HuH-7.5 (cell line): ENCODE data around the gene ENPP3.

Experiments used
- DNase-seq: peaks from one replicate; pipeline ENCODE4 v3.0.0; 2011; ENCODE audit warnings: low spot score

ENPP3 gene

GRCh38 chr6:131642987-131643611 is 6.0 kb downstream of the ENPP3 start:
- DNase-seq = no peak

GRCh38 chr6:131643855-131644460 is 6.9 kb downstream of the ENPP3 start:
- DNase-seq = no peak

DNA sequence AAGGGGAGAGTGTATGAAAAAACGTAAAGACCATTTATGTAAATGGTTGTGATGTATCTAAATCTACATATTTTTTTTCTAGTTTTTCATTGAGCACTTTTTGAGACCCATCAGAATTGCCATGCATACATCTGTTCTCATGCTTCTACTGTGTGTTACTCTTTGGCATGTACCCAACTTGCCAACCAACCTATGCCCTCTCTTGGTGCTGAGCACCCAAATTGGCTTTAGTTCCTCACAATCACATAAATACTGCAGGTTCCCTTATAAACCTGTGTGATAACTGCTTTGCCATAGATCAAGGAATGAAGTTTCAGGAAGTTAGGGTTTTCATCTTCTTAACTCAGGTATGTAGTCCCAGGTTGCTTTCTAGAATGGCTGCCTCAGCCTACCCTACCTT is 7.8 kb downstream of the ENPP3 start:
- no peak for DNase-seq

DNA sequence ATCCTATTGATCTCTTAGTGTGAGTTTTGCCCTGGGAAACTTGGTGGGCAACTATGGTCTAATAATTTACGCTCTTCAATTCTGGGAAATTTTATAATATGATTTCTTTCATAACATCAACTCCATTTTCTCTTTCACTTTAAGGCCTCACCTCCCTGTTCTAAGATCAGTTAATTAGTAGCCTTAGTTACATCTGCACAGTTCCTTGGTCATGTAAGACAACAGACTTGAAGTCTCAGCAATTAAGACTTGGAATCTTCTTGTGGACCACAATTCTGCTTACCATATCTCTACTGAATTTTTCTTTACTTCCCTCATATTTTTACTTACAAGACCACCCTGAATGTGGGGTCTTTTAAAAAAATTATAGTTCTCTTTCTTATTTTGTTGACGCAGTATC is 8.7 kb downstream of the ENPP3 start:
- no peak for DNase-seq

DNA sequence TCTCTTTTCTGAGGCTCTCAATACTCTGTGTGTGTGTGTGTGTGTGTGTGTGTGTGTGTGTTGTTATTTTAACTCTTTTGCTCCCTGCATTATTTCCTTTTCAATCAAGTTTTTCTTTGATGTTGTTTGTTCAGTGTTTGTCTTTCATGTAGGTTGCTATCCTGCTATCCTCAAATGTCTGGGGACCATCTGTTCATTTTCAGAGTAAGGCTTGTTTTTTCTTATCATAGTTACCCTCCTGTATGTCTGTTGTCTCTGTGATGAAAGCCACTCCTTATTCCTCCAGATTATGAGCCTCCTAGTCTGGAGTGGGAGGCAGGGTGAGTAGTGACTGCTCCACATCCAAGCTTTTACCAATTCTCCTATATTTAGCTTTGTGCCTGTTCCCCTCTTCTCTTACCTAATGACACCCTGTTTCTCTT is 9.2 kb downstream of the ENPP3 start:
- no peak for DNase-seq

DNA sequence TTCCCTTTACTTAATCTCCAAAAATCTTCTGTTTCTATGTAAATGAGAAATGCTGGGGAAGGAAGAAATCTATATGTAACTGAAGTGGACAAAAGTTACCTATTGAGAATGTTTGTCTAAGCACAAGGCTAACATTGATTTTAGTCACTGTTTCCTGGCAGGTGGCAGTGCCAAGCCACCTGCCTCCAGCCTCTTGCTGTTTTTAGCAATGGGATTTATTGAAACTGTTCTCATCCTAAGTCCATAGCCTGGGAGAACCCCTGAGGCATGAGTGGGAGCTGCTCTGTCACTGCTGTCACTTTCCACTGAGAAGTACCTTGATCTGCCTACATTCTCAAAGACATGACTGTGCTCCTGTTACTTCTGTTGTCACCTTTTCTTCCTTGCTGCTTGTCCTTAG is 14.7 kb downstream of the ENPP3 start:
- DNase-seq = no peak

GRCh38 chr6:131652472-131652871 is 15.4 kb downstream of the ENPP3 start:
- DNase-seq = no peak

DNA sequence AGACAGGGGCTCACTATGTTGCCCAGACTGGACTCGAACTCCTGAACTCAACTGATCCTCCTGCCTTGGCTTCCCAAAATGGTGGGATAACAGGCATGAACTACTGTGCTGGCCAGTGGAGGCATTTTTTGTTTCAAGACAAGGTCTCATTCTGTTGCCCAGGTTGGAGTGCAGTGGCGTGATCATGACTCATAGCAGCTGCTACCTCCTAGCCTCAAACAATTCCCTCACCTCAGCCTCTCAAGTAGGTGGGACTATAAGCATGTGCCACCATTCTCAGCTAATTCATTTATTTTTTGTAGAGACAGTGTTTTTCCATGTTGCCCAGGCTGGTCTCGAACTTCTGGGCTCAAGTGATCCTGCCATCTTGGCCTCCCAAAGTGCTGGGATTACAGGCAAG is 17.2 kb downstream of the ENPP3 start:
- DNase-seq = no peak

- DNase-seq = no peak
Observed at GRCh38 chr6:131655387-131655786, 18.3 kb downstream of the ENPP3 start.

DNA sequence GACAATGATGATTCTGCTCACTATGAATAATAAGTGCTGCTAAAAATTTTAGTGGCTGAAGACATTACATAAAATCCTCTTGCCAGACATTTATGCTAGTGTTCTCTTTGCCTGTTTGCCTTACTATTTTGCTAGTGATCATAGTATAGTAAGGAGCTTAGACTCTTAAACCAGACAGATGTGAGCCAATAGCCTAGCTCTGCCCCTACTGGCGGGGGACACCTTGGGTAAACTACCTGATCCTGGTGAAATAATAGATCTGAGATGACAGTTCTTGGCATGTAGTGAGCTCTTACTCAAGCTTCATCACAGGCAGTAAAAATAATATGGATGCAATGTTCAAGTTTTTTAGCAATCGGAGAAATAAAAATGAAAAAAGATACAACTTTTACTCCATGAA is 18.8 kb downstream of the ENPP3 start:
- no peak for DNase-seq

- DNase-seq = no peak
Observed at GRCh38 chr6:131656667-131657066, 19.6 kb downstream of the ENPP3 start.

DNA sequence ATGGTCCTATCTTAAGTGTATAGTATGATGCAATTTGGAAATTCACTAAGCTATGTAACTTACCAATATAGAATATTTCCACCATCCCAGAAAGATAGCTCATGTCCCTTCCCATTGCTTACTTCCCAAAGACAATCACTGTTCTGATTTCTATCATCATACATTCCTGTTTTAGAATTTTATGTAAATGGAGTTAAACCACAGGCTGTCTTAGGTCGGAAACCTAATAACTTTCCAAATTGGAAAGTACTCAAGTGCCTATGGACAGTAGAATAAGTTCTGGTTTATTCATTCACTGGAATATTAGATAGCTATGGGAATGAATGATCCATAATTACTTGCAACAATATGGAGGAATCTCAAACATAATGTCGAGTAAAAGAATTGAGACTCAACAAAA is 20.1 kb downstream of the ENPP3 start:
- DNase-seq = no peak

DNA sequence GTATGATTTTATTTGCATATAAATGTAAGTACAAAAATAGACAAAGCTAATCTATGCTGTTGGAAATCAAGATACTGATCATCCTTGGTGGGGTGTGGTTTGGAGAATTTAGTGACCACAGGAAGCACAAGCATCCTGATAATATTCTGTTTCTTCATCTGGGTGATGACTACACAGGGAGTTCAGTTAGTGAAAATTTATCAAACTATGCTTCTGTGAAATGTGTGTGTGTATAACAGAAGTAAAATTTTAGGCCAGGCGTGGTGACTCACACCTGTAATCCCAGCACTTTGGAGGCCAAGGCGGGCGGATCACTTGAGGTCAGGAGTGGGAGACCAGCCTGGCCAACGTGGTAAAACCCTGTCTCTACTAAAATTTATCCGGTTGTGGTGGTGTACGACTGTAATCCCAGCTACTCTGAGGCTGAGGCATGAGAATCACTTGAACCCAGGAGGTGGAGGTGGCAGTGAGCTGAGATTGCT is 20.6 kb downstream of the ENPP3 start:
- no peak for DNase-seq

DNA sequence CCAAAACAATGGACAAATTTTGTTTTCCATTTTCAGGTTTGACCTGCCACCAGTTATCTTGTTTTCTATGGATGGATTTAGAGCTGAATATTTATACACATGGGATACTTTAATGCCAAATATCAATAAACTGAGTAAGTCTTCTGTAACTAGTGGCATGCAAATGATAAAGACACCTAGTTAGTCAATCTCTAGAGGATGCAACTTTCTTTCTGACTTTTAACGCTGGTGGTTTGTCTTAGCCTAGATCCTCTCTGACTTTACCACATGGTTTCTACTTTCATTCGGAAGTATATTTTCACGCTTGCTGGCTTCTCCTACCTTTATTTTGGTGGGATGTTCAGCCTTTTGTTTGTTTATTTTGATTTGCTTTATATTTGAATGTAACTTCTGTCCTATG is 21.2 kb downstream of the ENPP3 start:
- DNase-seq = no peak

DNA sequence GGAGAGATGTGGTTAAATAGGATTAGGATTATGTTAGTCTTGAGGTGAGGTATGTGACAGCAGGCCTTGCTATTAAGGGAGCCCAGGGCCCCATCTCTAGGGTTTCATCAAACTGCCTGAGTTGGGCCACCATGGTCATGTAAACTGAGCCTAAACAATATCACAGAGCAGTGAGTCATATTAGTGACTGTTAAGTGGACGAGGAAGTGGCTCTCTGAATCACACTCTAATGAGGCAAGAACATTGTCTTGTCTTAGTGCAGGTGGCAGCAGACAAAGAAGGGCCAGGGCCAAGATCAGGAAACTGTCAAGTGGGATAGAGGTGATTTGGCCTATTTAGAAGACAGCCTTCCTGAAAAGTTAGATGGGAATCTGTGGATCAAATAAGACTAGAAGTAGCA is 23.1 kb downstream of the ENPP3 start:
- no peak for DNase-seq

DNA sequence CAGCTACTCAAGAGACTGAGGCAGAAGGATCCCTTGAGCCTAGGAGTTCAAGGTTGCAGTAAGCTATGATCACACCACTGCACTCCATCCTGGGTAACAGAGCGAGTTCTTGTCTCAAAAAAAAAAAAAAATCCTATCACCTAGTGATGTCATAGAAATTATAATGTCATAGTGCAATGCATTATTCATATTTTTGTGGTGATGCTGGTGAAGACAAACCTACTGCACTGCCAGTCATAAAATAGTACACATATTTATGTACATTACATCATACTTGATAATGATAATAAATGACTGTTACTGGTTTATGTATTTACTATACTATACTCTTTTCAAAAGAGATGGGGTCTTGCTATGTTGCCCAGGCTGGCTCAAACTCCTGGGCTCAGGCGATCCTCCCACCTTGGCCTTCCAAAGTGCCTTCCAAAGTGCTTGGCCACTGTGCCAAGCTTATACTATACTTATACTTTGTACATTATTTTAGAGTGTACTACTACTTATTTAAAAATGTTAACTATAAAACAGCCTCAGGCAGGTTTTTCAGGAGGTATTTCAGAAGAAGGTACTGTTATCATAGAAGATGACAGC is 26.6 kb downstream of the ENPP3 start:
- no peak for DNase-seq

- DNase-seq = no peak
Observed at GRCh38 chr6:131669891-131670290, 32.8 kb downstream of the ENPP3 start.

GRCh38 chr6:131673184-131673583 is 36.1 kb downstream of the ENPP3 start:
- DNase-seq = no peak

GRCh38 chr6:131678442-131678841 is 41.3 kb downstream of the ENPP3 start:
- DNase-seq = no peak

DNA sequence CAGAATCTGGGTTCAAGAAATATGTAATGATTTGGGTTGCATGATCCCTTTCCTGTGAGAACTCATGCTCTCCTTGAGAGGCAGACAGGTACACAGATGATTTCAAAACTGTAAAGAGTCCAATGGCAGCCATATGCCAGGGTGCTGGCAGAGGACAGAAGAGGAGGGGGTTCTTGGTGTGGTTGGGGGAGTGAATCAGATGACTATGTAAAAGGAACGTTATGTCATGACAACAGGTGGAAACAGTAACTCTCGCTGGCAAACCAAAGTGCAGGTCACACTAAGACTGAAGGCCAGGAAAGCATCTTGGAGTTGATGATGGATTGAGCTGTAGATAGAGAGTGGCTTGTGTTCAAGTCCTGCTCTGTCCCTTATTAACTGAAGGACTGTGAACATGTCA is 43.8 kb downstream of the ENPP3 start:
- DNase-seq = no peak

- DNase-seq = no peak
Observed at GRCh38 chr6:131681585-131681984, 44.5 kb downstream of the ENPP3 start.

- no peak for DNase-seq
Observed at GRCh38 chr6:131682442-131682841, 45.3 kb downstream of the ENPP3 start.

GRCh38 chr6:131683479-131683878 is 46.4 kb downstream of the ENPP3 start:
- no peak for DNase-seq

GRCh38 chr6:131685266-131685780 is 48.2 kb downstream of the ENPP3 start:
- DNase-seq = no peak
